GM15510 (cell line): ENCODE measurements around the gene MYH10.

Experiments used
- POLR2A ChIP-seq: IDR thresholded peaks from 3 replicates; pipeline ENCODE4 v1.6.1; 2011; ENCODE audit warnings: borderline replicate concordance; ENCODE audit not compliant: insufficient read length; ENCODE audit errors: extremely low read depth

The MYH10 gene

DNA sequence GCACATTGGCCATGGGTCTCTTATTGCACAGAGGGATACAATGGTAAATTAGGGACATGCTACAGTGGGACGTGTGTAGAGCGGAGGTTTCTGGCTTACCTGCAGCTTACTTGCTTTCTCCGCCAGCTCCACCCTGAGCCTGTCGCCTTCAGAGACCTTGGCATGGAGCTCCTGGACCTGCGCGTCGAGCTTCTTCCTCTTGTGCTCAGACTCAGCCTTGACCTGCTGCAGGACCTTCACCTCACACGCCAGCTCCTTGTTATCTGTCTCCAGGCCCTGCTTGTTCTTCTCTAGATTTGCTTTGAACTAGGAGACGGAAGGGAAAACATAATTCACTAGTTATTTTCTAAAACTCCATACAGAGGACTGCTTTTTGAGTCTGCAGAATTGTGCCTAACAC lies 131.4 kb downstream of the MYH10 start:
- no peak for TF ChIP-seq POLR2A

DNA sequence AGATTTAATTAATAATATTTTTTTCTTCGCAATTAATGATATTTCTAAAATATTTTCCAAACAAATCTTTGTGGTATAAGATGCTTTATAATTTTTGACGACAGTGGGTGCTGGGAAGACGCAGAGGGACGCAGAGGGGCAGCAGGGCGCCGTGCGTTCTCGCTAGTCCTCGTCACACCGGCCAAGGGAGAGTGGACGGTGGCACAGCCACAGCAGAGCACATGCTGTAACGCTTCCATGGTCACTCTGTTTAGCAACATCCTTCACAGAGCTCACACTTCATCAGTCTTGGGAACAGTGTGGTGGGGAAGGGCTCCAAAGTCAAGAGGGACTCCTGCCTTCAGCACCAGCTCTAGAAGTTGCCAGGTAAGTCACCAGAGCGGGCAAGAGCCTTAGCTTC lies 134.4 kb downstream of the MYH10 start:
- TF ChIP-seq POLR2A, result no peak

- no peak for TF ChIP-seq POLR2A
Measured at GRCh38 chr17:8494506-8495111, 135.9 kb downstream of the MYH10 start.

DNA sequence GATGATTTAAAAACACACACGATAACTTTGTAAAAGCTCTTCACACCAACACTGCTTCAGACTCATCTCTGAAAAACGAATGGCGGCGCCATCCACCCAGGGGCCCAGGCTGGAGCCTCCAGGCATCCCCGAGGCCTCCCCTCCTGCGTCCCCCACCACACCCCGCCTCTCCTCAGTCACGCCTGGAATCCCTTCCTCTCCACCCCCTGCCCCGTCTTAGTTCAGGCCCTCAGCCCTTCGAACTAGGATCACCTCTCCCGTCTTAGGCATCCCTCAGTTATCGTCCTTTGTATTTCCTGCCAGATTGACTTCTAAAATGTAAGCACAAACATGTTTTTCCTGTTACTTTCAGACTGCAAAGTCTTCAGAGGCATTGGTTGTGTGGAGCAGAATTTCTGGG lies 136.5 kb downstream of the MYH10 start:
- TF ChIP-seq POLR2A, result no peak

- TF ChIP-seq POLR2A, result no peak
Measured at GRCh38 chr17:8492121-8492520, 138.4 kb downstream of the MYH10 start.

- TF ChIP-seq POLR2A, result no peak
Measured at GRCh38 chr17:8490256-8491023, 140.1 kb downstream of the MYH10 start.

- no peak for TF ChIP-seq POLR2A
Measured at GRCh38 chr17:8489841-8490240, 140.7 kb downstream of the MYH10 start.

DNA sequence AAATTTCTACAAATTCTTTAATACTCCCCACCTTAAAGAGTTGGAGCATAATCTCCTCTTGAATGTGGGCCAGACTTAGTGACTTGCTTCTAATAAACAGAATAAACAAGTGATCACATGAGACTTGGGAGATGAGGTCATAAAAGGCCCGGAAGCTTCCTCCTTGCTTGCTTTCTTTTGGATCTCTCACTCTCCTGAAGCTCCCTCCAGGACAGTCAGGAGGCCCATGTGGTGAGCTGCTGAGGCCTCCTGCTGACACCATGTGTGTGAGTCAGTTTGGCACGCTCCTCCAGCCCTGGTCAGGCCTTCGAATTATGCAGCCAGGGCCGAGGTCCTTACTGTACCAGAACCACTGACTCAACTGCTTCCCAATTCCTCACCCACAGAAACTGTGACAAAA lies 141.6 kb downstream of the MYH10 start:
- no peak for TF ChIP-seq POLR2A

GRCh38 chr17:8488491-8488890 lies 142.0 kb downstream of the MYH10 start:
- TF ChIP-seq POLR2A, result no peak

GRCh38 chr17:8487743-8488142 lies 142.8 kb downstream of the MYH10 start:
- no peak for TF ChIP-seq POLR2A

DNA sequence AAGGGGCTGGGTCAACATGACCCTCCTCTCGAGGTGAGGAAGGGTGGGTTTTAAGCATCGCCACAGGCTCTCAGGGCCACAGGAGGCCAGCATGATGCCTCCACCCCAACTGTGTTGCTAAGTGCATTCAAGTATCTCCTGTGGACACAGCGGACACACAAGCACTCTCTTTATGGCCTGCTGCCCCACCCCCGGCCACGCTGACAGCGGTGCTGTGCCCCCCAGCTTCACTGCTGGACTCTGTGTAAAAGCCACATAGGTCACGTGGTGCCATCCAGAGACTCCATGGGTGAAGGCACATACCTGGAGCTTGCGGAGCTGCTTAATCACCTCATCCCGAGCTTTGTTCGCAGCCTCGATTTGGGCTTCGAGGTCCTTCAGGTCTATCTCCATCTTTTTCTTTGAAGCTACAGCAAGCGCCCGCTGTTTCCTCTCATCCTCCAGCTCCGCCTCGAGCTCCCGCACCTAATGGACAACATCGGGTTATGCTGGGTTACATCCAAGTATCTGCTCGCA lies 143.3 kb downstream of the MYH10 start:
- TF ChIP-seq POLR2A, result no peak

DNA sequence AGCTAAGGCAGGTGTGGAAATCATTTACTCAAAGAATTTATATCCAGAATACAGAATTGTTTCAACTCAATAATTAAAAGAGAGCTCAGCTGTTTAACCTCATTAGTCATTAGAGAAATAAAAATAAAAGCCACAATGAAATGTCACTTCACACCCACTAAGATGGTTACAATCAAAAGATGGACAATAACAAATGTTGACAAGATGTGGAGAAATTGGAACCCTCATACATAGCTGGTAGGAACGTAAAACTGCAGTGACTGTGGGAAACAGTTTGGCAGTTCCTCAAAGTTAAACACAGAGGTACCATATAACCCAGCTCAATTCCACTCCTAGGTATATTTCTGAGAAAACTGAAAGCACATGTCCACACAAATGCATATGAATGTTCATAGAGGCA lies 145.0 kb downstream of the MYH10 start:
- TF ChIP-seq POLR2A, result no peak

DNA sequence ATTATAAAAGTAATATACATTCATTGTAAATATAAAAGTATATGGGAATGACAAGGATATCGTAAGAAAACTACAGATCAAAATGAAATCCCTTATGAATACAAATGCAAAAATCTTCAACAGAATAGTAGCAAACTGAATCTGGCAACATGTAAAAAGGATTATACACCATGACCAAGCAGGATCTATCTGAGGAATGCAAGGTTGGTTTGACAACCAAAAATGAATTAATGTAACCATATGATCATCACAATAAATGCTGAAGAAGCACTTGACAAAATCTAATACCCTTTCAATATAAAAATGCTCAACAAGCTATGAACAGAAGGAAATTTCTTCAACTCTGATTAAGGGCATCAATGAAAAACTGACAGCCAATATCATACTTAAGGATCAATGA lies 146.1 kb downstream of the MYH10 start:
- TF ChIP-seq POLR2A, result no peak

GRCh38 chr17:8482546-8482945 lies 148.0 kb downstream of the MYH10 start:
- TF ChIP-seq POLR2A, result no peak

DNA sequence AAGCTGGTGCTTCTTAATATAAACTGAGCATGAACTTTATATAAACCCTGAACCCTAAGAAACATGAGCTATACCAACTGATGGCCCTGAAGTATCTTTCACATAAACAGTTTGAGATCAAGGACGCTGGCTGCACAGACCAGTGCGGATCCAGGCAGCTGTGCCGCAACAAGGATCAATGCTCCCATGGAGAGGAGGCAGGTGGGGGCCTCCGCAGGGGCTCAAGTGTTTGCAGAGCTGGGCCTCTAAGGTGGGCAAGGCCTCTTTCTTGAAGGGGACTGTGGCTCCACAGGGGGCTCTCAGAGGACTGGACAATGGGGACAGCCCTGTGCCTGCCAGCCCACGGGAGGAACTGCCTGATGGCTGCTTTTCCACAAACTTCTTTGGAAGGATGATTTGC lies 148.8 kb downstream of the MYH10 start:
- no peak for TF ChIP-seq POLR2A

DNA sequence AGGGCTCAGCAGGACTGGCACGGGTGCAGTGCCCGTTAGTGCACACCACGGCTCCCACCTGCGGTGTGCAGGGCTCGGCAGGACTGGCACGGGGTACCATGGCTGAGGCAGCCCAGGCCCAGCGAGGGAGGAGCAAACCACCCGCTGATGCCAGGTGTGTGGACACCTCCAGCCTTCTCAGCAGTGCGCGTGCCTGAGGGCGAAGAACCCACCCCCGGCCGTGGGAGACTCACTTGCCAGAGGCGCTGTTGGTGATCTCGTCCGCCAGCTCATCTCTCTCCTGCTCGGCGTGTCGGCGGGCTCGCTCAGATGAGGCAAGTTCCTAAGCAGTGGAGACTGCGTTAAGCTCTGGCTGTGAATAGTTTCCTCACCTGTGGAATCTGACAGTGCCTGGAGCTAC lies 149.4 kb downstream of the MYH10 start:
- TF ChIP-seq POLR2A, result no peak

DNA sequence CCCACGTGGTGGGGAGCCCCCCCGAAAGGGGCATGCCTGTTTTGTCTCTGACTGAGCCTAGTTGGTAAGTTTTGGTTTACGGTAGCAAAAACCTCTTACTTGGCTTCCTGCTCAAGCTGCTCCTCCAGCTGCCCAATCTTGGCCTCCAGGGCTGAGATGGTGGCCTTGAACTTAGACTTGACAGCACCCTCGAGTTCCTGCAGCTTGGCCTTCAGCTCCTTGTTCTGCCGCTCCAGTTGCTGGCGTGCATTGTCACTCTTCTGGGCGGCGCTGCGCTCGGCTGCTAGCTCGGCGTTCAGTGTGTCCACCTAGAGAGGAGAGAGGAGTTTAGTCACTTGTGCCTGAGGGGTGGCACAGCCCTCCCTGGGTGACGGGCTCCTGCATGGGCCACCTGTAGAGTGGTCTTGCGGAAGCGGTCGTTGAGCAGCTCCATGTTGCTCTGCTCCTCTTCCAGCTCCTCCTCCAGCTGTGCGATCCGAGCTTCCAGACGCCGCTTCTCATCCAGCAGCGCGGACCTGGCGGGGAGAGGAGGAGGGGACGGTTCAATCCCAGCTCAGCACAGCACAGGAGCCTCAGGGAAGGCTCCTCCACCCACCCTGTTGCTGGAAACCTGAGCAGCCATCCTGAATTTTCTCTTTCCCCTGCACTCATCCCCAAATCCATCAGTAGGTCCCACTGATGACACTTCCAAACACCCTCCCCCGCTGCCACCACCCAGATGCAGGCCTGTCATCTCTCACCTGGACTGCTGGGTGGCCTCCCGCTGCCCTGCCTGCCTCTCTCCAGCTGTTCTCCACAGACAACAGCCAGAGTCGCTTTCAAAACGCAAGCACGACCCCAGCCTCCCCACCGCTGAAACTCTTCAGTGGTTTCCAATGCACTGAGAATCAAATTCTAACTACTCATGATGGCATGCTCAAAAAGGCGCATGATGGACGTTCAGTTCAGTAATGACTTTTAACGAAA lies 150.2 kb downstream of the MYH10 start:
- TF ChIP-seq POLR2A, result no peak
